ENCODE data around the gene TMEM117.
"Not testable (repeated sequence)": the region's sequence is repeated elsewhere in the genome, so short reads cannot be mapped to it uniquely, and the experiment has no call there.

The TMEM117 gene

GRCh38 chr12:44098786-44099185 is 262.9 kb downstream of the TMEM117 start:
- DNase-seq (ENCODE audit: low read depth in 2 of 2), result no peak

GRCh38 chr12:44099486-44099885 is 263.6 kb downstream of the TMEM117 start:
- no peak for DNase-seq (ENCODE audit: low read depth in 2 of 2)

GRCh38 chr12:44100264-44100663 is 264.4 kb downstream of the TMEM117 start:
- no peak for DNase-seq (ENCODE audit: low read depth in 2 of 2)

- DNase-seq (ENCODE audit: low read depth in 2 of 2), result no peak
Observed at GRCh38 chr12:44101475-44101874, 265.6 kb downstream of the TMEM117 start.

- no peak for DNase-seq (ENCODE audit: low read depth in 2 of 2)
Observed at GRCh38 chr12:44114906-44115305, 279.0 kb downstream of the TMEM117 start.

- no peak for DNase-seq (ENCODE audit: low read depth in 2 of 2)
Observed at GRCh38 chr12:44117337-44117736, 281.5 kb downstream of the TMEM117 start.

- DNase-seq (ENCODE audit: low read depth in 2 of 2), result no peak
Observed at GRCh38 chr12:44118946-44119345, 283.1 kb downstream of the TMEM117 start.

GRCh38 chr12:44126806-44127205 is 290.9 kb downstream of the TMEM117 start:
- no peak for DNase-seq (ENCODE audit: low read depth in 2 of 2)

- DNase-seq (ENCODE audit: low read depth in 2 of 2), result no peak
Observed at GRCh38 chr12:44127966-44128710, 292.3 kb downstream of the TMEM117 start.

- DNase-seq (ENCODE audit: low read depth in 2 of 2), result no peak
Observed at GRCh38 chr12:44143175-44143574, 307.3 kb downstream of the TMEM117 start.

GRCh38 chr12:44148936-44149335 is 313.1 kb downstream of the TMEM117 start:
- no peak for DNase-seq (ENCODE audit: low read depth in 2 of 2)

GRCh38 chr12:44154128-44154527 is 318.2 kb downstream of the TMEM117 start:
- no peak for DNase-seq (ENCODE audit: low read depth in 2 of 2)

GRCh38 chr12:44155358-44155757 is 319.5 kb downstream of the TMEM117 start:
- no peak for DNase-seq (ENCODE audit: low read depth in 2 of 2)

GRCh38 chr12:44157359-44157758 is 321.5 kb downstream of the TMEM117 start:
- no peak for DNase-seq (ENCODE audit: low read depth in 2 of 2)

GRCh38 chr12:44158746-44159145 is 322.9 kb downstream of the TMEM117 start:
- no peak for DNase-seq (ENCODE audit: low read depth in 2 of 2)

- DNase-seq (ENCODE audit: low read depth in 2 of 2), result no peak
Observed at GRCh38 chr12:44159216-44159615, 323.3 kb downstream of the TMEM117 start.

- DNase-seq (ENCODE audit: low read depth in 2 of 2), result no peak
Observed at GRCh38 chr12:44159862-44160261, 324.0 kb downstream of the TMEM117 start.

GRCh38 chr12:44162961-44163360 is 327.1 kb downstream of the TMEM117 start:
- DNase-seq (ENCODE audit: low read depth in 2 of 2), result no peak

GRCh38 chr12:44174053-44174452 is 338.2 kb downstream of the TMEM117 start:
- no peak for DNase-seq (ENCODE audit: low read depth in 2 of 2)

GRCh38 chr12:44184499-44185206 is 348.8 kb downstream of the TMEM117 start:
- DNase-seq (ENCODE audit: low read depth in 2 of 2), result no peak

GRCh38 chr12:44193281-44193680 is 357.4 kb downstream of the TMEM117 start:
- DNase-seq (ENCODE audit: low read depth in 2 of 2), result no peak

GRCh38 chr12:44195719-44196118 is 359.8 kb downstream of the TMEM117 start:
- not testable (repeated sequence) for DNase-seq (ENCODE audit: low read depth in 2 of 2)

GRCh38 chr12:44206045-44206444 is 370.2 kb downstream of the TMEM117 start:
- DNase-seq (ENCODE audit: low read depth in 2 of 2), result no peak
